Esophagus squamous epithelium (tissue), 5 donors: ENCODE data around the gene LYAR. TPM values are rescaled to one million over a fixed set of nuclear protein-coding genes. Genes with fewer than 3 reads are reported as not detected.

Experiments
- DNase-seq: peaks from one replicate; lab custom pipeline; 2025; lab: John Stamatoyannopoulos, UW
- H3K27ac ChIP-seq, 4 donors: fragments of 200-600 bp; sonication (generic); one replicate each; pipeline ENCODE4 v1.5.1; 2016 to 2019; ENCODE audit warnings: mild to moderate bottlenecking in 1 of 4
- H3K27me3 ChIP-seq, 4 donors: fragments of 200-600 bp; sonication (generic); 1 replicate in 3 of 4; 2 replicates in 1 of 4; pipeline versions ENCODE4 v1.5.1 to v1.6.0; 2017 to 2021; ENCODE audit warnings: antibody characterized with exemption in 1 of 4
- H3K36me3 ChIP-seq, 3 donors: fragments of 200-600 bp; sonication (generic); one replicate each; pipeline ENCODE4 v1.5.1; 2016 to 2019
- H3K4me1 ChIP-seq, 3 donors: fragments of 200-600 bp; sonication (generic); one replicate each; pipeline ENCODE4 v1.5.1; 2017 to 2019
- H3K4me3 ChIP-seq, 4 donors: fragments of 200-600 bp; sonication (generic); 1 replicate in 3 of 4; 2 replicates in 1 of 4; pipeline ENCODE4 v1.5.1; 2016 to 2019; ENCODE audit warnings: mild to moderate bottlenecking in 2 of 4, moderate library complexity in 1 of 4
- H3K9me3 ChIP-seq, 3 donors: fragments of 200-600 bp; sonication (generic); one replicate each; pipeline ENCODE4 v1.5.1; 2016 to 2019
- POLR2A ChIP-seq, 4 donors: fragments of 450-650 bp; IDR thresholded peaks; one replicate each; pipeline ENCODE4 v1.6.1; 2017; ENCODE audit warnings: antibody characterized with exemption in 4 of 4, mild to moderate bottlenecking in 4 of 4, moderate library complexity in 3 of 4
- WGBS, 2 donors: methylation state at CpG; one replicate each; pipeline ENCODE4 v1.1.5; 2018; 5-methylcytosine and 5-hydroxymethylcytosine counted together
- intact Hi-C: fragments of 100-400 bp; cut with DNase I; formaldehyde crosslinking; loops from one replicate; pipeline ENCODE4 v1.15.0; 2022
- total RNA-seq, 4 donors: library from RNA; depleted of rRNA; stranded (reverse); fragments of >200 nt; gene quantifications; one replicate each; pipeline ENCODE4 v1.1.0, GENCODE V29; 2016
- TF ChIP-seq, protein P1 (sequence below), 6 experiments: fragments of 450-650 bp in 4 of 6; fragments of 200-600 bp in 2 of 6; sonication (generic) in 2 of 6; IDR thresholded peaks; one replicate each; pipeline ENCODE4 v1.5.1; 2016 to 2019; ENCODE audit warnings: antibody characterized with exemption in 6 of 6, mild to moderate bottlenecking in 4 of 6, moderate library complexity in 4 of 6
- donor health status: DM: yes; HTN: yes; CAD: no.

LYAR gene
- total RNA-seq, 4 donors from 2014 or later, result 9.1 to 35.7 (median 22.0) TPM

DNA sequence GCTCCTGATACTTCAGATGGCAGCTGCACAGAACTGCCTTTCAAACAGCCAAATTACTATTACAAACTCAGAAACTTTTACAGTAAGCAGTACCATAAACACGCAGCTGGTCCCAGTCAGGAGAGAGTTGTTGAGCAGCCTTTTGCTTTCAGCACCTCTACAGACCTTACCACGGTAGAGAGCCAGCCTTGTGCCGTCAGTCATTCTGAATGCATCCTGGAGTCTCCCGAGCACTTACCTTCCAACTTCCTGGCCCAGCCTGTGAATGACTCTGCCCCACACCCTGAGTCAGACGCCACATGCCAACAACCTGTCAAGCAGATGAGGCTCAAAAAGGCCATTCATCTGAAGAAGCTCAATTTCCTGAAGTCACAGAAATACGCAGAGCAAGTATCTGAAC lies 12.5 kb upstream of the LYAR start:
- WGBS, 2 donors, result 39 to 53% methylated on average over 6 of the region's 6 CpGs
- no peak overlapping the region for H3K27ac ChIP-seq
- DNase-seq, result no peak
- H3K4me3 ChIP-seq, result no peak overlapping the region
- H3K36me3 ChIP-seq, result peaks cover 0 to 59% (median 10%) of the 10 kb centered on the region in 3 donors
- no peaks in the 10 kb centered on the region for H3K9me3 ChIP-seq
- TF ChIP-seq, protein P1, sequence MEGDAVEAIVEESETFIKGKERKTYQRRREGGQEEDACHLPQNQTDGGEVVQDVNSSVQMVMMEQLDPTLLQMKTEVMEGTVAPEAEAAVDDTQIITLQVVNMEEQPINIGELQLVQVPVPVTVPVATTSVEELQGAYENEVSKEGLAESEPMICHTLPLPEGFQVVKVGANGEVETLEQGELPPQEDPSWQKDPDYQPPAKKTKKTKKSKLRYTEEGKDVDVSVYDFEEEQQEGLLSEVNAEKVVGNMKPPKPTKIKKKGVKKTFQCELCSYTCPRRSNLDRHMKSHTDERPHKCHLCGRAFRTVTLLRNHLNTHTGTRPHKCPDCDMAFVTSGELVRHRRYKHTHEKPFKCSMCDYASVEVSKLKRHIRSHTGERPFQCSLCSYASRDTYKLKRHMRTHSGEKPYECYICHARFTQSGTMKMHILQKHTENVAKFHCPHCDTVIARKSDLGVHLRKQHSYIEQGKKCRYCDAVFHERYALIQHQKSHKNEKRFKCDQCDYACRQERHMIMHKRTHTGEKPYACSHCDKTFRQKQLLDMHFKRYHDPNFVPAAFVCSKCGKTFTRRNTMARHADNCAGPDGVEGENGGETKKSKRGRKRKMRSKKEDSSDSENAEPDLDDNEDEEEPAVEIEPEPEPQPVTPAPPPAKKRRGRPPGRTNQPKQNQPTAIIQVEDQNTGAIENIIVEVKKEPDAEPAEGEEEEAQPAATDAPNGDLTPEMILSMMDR (IDR thresholded peaks at IDR 0.05), result no peak
- no peak for TF ChIP-seq POLR2A (IDR thresholded peaks at IDR 0.05)
- intact Hi-C loops, result no loop called here
- no peaks in the 10 kb centered on the region for H3K27me3 ChIP-seq
- no peaks in the 10 kb centered on the region for H3K4me1 ChIP-seq

DNA sequence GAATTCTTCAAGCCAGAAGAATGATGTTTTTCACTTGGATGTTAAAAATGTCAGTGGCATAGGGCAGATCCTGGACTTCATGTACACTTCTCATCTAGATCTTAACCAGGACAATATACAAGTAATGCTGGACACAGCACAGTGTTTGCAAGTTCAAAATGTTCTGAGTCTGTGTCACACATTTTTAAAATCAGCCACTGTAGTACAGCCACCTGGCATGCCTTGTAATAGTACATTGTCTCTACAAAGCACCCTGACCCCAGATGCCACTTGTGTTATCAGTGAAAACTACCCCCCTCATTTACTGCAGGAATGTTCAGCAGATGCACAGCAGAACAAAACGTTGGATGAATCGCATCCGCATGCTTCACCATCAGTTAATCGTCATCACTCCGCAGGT lies 12.0 kb upstream of the LYAR start:
- TF ChIP-seq POLR2A (IDR thresholded peaks at IDR 0.05), result no peak
- TF ChIP-seq, protein P1 (IDR thresholded peaks at IDR 0.05), result no peak
- no peak for DNase-seq
- no peaks in the 10 kb centered on the region for H3K9me3 ChIP-seq
- WGBS, 2 donors, result 90 to 92% methylated on average over 5 of the region's 5 CpGs
- peaks cover 0 to 55% (median 10%) of the 10 kb centered on the region in 3 donors for H3K36me3 ChIP-seq
- no peak overlapping the region for H3K4me3 ChIP-seq
- H3K27me3 ChIP-seq, result no peaks in the 10 kb centered on the region
- H3K27ac ChIP-seq, result no peak overlapping the region
- intact Hi-C loops, result no loop called here
- H3K4me1 ChIP-seq, result no peaks in the 10 kb centered on the region

DNA sequence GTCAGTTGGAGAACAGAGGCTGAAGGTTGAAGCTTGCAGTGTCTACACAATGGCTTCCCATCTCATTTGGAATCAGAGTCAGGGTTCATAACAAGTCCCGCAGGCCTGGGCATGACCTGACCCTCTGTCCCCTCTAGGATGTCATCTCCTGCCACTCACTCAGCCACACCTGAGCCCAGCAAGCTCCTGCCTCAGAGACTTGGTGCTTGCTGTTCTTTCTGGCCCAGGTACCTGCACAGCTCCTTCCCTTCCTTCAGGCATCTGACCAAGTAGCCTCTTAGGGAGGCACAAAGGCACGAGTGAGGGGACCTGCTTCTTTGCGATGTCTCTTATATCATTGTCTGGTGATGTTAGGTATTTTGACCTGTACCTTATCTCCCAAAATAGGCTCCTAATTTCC lies 9.1 kb upstream of the LYAR start:
- DNase-seq, result no peak
- WGBS, 2 donors, result 90 to 98% methylated on average over 3 of the region's 3 CpGs
- TF ChIP-seq POLR2A (IDR thresholded peaks at IDR 0.05), result no peak
- TF ChIP-seq, protein P1 (IDR thresholded peaks at IDR 0.05), result no peak

DNA sequence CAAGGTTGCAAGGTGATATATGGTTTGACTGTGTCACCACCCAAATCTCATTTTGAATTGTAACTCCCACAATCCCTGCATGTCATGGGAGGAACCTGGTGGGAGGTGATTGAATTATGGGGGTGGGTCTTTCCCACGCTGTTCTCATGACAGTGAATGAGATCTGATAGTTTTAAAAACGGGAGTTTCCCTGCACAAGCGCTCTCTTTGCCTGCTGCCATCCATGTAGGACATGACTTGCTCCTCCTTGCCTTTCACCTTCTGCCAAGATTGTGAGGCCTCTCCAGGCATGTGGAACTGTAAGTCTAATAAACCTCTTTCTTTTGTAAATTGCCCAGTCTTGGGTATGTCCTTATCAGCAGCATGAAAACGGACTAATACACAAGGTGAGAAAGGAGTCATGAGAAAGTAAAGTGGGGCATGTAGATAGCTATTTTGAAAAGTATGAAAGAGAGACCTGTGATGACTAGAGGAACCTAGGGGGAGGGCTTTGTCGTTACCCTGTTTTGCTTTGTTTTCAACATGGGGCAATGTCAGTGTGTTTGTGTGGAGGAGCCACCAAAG lies 6.4 kb upstream of the LYAR start:
- Histone ChIP-seq H3K4me3 (no peak overlapping the region), H3K27ac (no peak overlapping the region), H3K27me3 (no peaks in the 10 kb centered on the region), H3K9me3 (no peaks in the 10 kb centered on the region), H3K4me1 (peaks cover 0 to 8% (median 4%) of the 10 kb centered on the region in 3 donors), H3K36me3 (peaks cover 0 to 30% (median 0%) of the 10 kb centered on the region in 3 donors)
- TF ChIP-seq POLR2A (IDR thresholded peaks at IDR 0.05), result no peak
- TF ChIP-seq, protein P1 (IDR thresholded peaks at IDR 0.05), result no peak
- WGBS, 2 donors, result 87 to 97% methylated on average over 4 to 5 of the region's 5 CpGs
- DNase-seq, result no peak
- intact Hi-C loops, result no loop called here

More for the DNA sequence above, 9.1 kb upstream of the LYAR start:
- Histone ChIP-seq H3K4me1 (no peaks in the 10 kb centered on the region), H3K27ac (no peak overlapping the region), H3K36me3 (peaks cover 0 to 40% (median 10%) of the 10 kb centered on the region in 3 donors), H3K27me3 (no peaks in the 10 kb centered on the region), H3K9me3 (no peaks in the 10 kb centered on the region), H3K4me3 (no peak overlapping the region)
- intact Hi-C loops, result no loop called here

- no peak for DNase-seq
- Histone ChIP-seq H3K27me3 (no peaks in the 10 kb centered on the region), H3K4me3 (no peak overlapping the region), H3K4me1 (peaks cover 10 to 31% (median 20%) of the 10 kb centered on the region in 3 donors), H3K9me3 (no peaks in the 10 kb centered on the region), H3K27ac (no peak overlapping the region), H3K36me3 (peaks cover 0 to 12% (median 0%) of the 10 kb centered on the region in 3 donors)
- 89 to 98% methylated on average over 3 of the region's 3 CpGs for WGBS, 2 donors
- intact Hi-C loops, result no loop called here
- TF ChIP-seq POLR2A (IDR thresholded peaks at IDR 0.05), result no peak
- TF ChIP-seq, protein P1 (IDR thresholded peaks at IDR 0.05), result no peak
These were observed 3.3 kb upstream of the LYAR start for GRCh38 chr4:4293279-4293678.
